CD14-positive monocyte (primary cell): ENCODE measurements around the gene EPS15. TPM values are rescaled to one million over a fixed set of nuclear protein-coding genes. Genes with fewer than 3 reads are reported as not detected.

Experiments used
- DNase-seq, 3 donors: peaks; one replicate each; pipeline ENCODE4 v3.0.0-alpha.2; 2011 to 2022
- H2AFZ ChIP-seq: 2 replicates; pipeline ENCODE4 v1.6.0; 2012; ENCODE audit warnings: mild to moderate bottlenecking, low read depth, low read length, inconsistent platforms; ENCODE audit not compliant: insufficient read depth, poor library complexity, severe bottlenecking
- H3K27ac ChIP-seq, 2 donors: 1 replicate in 1 of 2; 2 replicates in 1 of 2; pipeline ENCODE4 v1.5.1; 2012 to 2013; ENCODE audit warnings: low read length in 2 of 2, control low read depth in 1 of 2, inconsistent platforms in 1 of 2, low read depth in 1 of 2, mild to moderate bottlenecking in 1 of 2
- H3K27me3 ChIP-seq, 2 donors: one replicate each; pipeline versions ENCODE4 v1.6.0 to v1.6.1; 2011 to 2013; ENCODE audit warnings: low read length in 2 of 2; ENCODE audit not compliant: control insufficient read depth in 2 of 2, insufficient read depth in 2 of 2
- H3K36me3 ChIP-seq, 2 donors: replicated peaks in 1 of 2; 1 replicate in 1 of 2; 2 replicates in 1 of 2; pipeline versions ENCODE4 v1.5.1 to v1.6.1; 2012 to 2013; ENCODE audit warnings: low read length in 2 of 2, control low read depth in 1 of 2, inconsistent platforms in 1 of 2, mild to moderate bottlenecking in 1 of 2; ENCODE audit not compliant: insufficient read depth in 2 of 2, control insufficient read depth in 1 of 2
- H3K4me1 ChIP-seq, 2 donors: 1 replicate in 1 of 2; 2 replicates in 1 of 2; pipeline versions ENCODE4 v1.5.1 to v1.6.1; 2012 to 2013; ENCODE audit warnings: low read length in 2 of 2, control low read depth in 1 of 2, inconsistent platforms in 1 of 2, mild to moderate bottlenecking in 1 of 2, moderate library complexity in 1 of 2; ENCODE audit not compliant: insufficient read depth in 2 of 2, control insufficient read depth in 1 of 2
- H3K4me2 ChIP-seq: replicated peaks from 2 replicates; pipeline ENCODE3; 2012; ENCODE audit warnings: low read length, moderate library complexity, mild to moderate bottlenecking; ENCODE audit not compliant: poor library complexity, severe bottlenecking; ENCODE audit errors: extremely low read depth
- H3K4me3 ChIP-seq, 3 experiments: fragments of 200-600 bp in 1 of 3; sonication (generic) in 1 of 3; replicated peaks in 1 of 3; 1 replicate in 2 of 3; 2 replicates in 1 of 3; pipeline ENCODE4 v1.5.1; 2011 to 2013; ENCODE audit warnings: low read length in 3 of 3, mild to moderate bottlenecking in 3 of 3, control low read depth in 2 of 3, low read depth in 2 of 3, inconsistent platforms in 1 of 3, moderate library complexity in 1 of 3
- H3K79me2 ChIP-seq: 2 replicates; pipeline ENCODE4 v1.6.0; 2012; ENCODE audit warnings: mild to moderate bottlenecking, control low read depth, inconsistent platforms, low read length, moderate library complexity; ENCODE audit not compliant: insufficient read depth
- H3K9ac ChIP-seq: 2 replicates; pipeline ENCODE4 v1.6.0; 2017; ENCODE audit warnings: low read length, mild to moderate bottlenecking; ENCODE audit not compliant: insufficient read depth, poor library complexity, severe bottlenecking
- H3K9me3 ChIP-seq, 2 donors: replicated peaks in 1 of 2; 1 replicate in 1 of 2; 2 replicates in 1 of 2; pipeline versions ENCODE4 v1.5.1 to v1.6.1; 2012 to 2013; ENCODE audit warnings: low read length in 2 of 2, control low read depth in 1 of 2; ENCODE audit not compliant: control insufficient read depth in 1 of 2, insufficient read depth in 1 of 2
- H4K20me1 ChIP-seq: 2 replicates; pipeline ENCODE4 v1.6.0; 2012; ENCODE audit warnings: mild to moderate bottlenecking, low read length, control low read depth, moderate library complexity; ENCODE audit not compliant: insufficient read depth
- H3K27ac Mint-ChIP-seq, 7 donors: one replicate each; pipeline ENCODE4 v1.8.0; 2020; ENCODE audit warnings: mild to moderate bottlenecking in 7 of 7, mixed read lengths in 7 of 7, moderate library complexity in 6 of 7, inconsistent platforms in 2 of 7
- H3K27me3 Mint-ChIP-seq, 3 donors: one replicate each; pipeline ENCODE4 v1.8.0; 2021 to 2022; ENCODE audit warnings: low read depth in 3 of 3, mild to moderate bottlenecking in 3 of 3, mixed read lengths in 3 of 3, moderate library complexity in 3 of 3, inconsistent platforms in 1 of 3
- H3K36me3 Mint-ChIP-seq, 2 donors: one replicate each; pipeline ENCODE4 v1.8.0; 2020; ENCODE audit warnings: mixed read lengths in 2 of 2, inconsistent platforms in 1 of 2, mild to moderate bottlenecking in 1 of 2
- H3K4me1 Mint-ChIP-seq: one replicate; pipeline ENCODE4 v1.8.0; 2020; ENCODE audit warnings: mild to moderate bottlenecking, mixed read lengths
- H3K4me3 Mint-ChIP-seq, 2 donors: one replicate each; pipeline ENCODE4 v1.8.0; 2020; ENCODE audit warnings: mild to moderate bottlenecking in 2 of 2, mixed read lengths in 2 of 2, moderate library complexity in 1 of 2
- H3K9me3 Mint-ChIP-seq, 7 donors: one replicate each; pipeline ENCODE4 v1.8.0; 2020 to 2022; ENCODE audit warnings: mixed read lengths in 7 of 7, mild to moderate bottlenecking in 6 of 7, moderate library complexity in 6 of 7, inconsistent platforms in 2 of 7
- CTCF ChIP-seq: fragments of 200-600 bp; IDR thresholded peaks from one replicate; pipeline ENCODE4 v1.8.0; 2022; ENCODE audit warnings: antibody characterized with exemption, mild to moderate bottlenecking
- WGBS: methylation state at CpG from one replicate; pipeline ENCODE4 v1.1.5; 2013; ENCODE audit warnings: missing lambda C conversion rate; ENCODE audit not compliant: insufficient coverage; 5-methylcytosine and 5-hydroxymethylcytosine counted together
- intact Hi-C, 2 donors: fragments of 100-400 bp; cut with micrococcal nuclease; formaldehyde crosslinking; loops; one replicate each; pipeline versions ENCODE4 v1.15.0 to v1.15.1; 2023
- polyA plus RNA-seq, 3 donors: library from polyadenylated mRNA; depleted of rRNA in 1 of 3; unstranded in 2 of 3; stranded (reverse) in 1 of 3; fragments of 300-500 nt in 2 of 3; fragments of >200 nt in 1 of 3; fragmentation: Illumina TruSeq in 2 of 3; gene quantifications; 1 replicate in 2 of 3; 2 replicates in 1 of 3; pipeline ENCODE4 v1.2.3, GENCODE V29; 2012 to 2021

The EPS15 gene
- polyA plus RNA-seq, 3 donors, result 26.7 to 53.6 (median 36.4) TPM

GRCh38 chr1:51344276-51344601, 174.8 kb downstream of the EPS15 start:
- intact Hi-C loops, result no loop called here
- no peak overlapping the region for H3K4me3 ChIP-seq
- 86% methylated on average over 2 of the region's 7 CpGs for WGBS
- Mint-ChIP-seq H3K4me1 (no peaks in the 10 kb centered on the region), H3K27me3 (peaks cover 38 to 52% (median 39%) of the 10 kb centered on the region in 3 donors), H3K4me3 (peak overlapping the region in 1 of 2 donors; percentile 51), H3K9me3 (peaks cover 0 to 4% (median 0%) of the 10 kb centered on the region in 7 donors), H3K27ac (no peak overlapping the region), H3K36me3 (peaks cover 0 to 2% of the 10 kb centered on the region in 2 donors)
- no peak for TF ChIP-seq CTCF
- no peaks in the 10 kb centered on the region for H3K36me3 ChIP-seq
- no peaks in the 10 kb centered on the region for H4K20me1 ChIP-seq
- H3K79me2 ChIP-seq, result no peaks in the 10 kb centered on the region
- H3K4me2 ChIP-seq, result no peak overlapping the region
- H3K9me3 ChIP-seq, result no peaks in the 10 kb centered on the region
- H3K9ac ChIP-seq, result no peak overlapping the region
- peaks cover 32 to 42% of the 10 kb centered on the region in 2 donors for H3K27me3 ChIP-seq
- no peak overlapping the region for H2AFZ ChIP-seq
- no peak overlapping the region for H3K27ac ChIP-seq
- no peaks in the 10 kb centered on the region for H3K4me1 ChIP-seq
- no peak for DNase-seq

- H3K9me3 ChIP-seq, result no peaks in the 10 kb centered on the region
- TF ChIP-seq CTCF, result no peak
- no peaks in the 10 kb centered on the region for H3K4me1 ChIP-seq
- H3K27me3 ChIP-seq, result peaks cover 32 to 42% of the 10 kb centered on the region in 2 donors
- no peak overlapping the region for H3K27ac ChIP-seq
- H3K4me1 Mint-ChIP-seq, result no peaks in the 10 kb centered on the region
- no peaks in the 10 kb centered on the region for H3K36me3 ChIP-seq
- 100% methylated on average over 3 of the region's 3 CpGs for WGBS
- H3K27me3 Mint-ChIP-seq, result peaks cover 38 to 52% (median 39%) of the 10 kb centered on the region in 3 donors
- no peak overlapping the region for H2AFZ ChIP-seq
- H3K36me3 Mint-ChIP-seq, result peaks cover 0 to 2% of the 10 kb centered on the region in 2 donors
- H3K9me3 Mint-ChIP-seq, result peaks cover 0 to 4% (median 0%) of the 10 kb centered on the region in 7 donors
- H3K79me2 ChIP-seq, result no peaks in the 10 kb centered on the region
- no peak overlapping the region for H3K4me3 ChIP-seq
- peak overlapping the region in 1 of 2 donors; percentile 51 for H3K4me3 Mint-ChIP-seq
- no peak overlapping the region for H3K9ac ChIP-seq
- H3K4me2 ChIP-seq, result no peak overlapping the region
- intact Hi-C loops, result no loop called here
- H4K20me1 ChIP-seq, result no peaks in the 10 kb centered on the region
- no peak for DNase-seq
- H3K27ac Mint-ChIP-seq, result no peak overlapping the region
Measured at GRCh38 chr1:51343624-51344023, 175.4 kb downstream of the EPS15 start.
